Stimulated activated naive B cell treated with anti-CD40 and anti-IgM and Interleukin-4, amounts not matched to agents 10 μg/mL and 1 μg/mL and 100 μg/mL, for 72 hours (primary cell): ENCODE results near the gene MRPL48.
"Not testable (repeated sequence)": the region's sequence is repeated elsewhere in the genome, so short reads cannot be mapped to it uniquely, and the experiment has no call there.

ENCODE experiments used
- ATAC-seq, 2 donors: fragments of 150-1000 bp; cut with Tn5 transposase; replicated peaks; 2 replicates each; pipeline ENCODE4 v1.10.0; 2021; ENCODE audit warnings: moderate library complexity in 1 of 2
- DNase-seq: peaks from one replicate; pipeline ENCODE4 v3.0.0; 2021
- H3K27ac Mint-ChIP-seq: one replicate; pipeline ENCODE4 v1.8.0; 2022; ENCODE audit warnings: mild to moderate bottlenecking, mixed read lengths
- H3K27me3 Mint-ChIP-seq, 2 donors: one replicate each; pipeline ENCODE4 v1.8.0; 2022; ENCODE audit warnings: mixed read lengths in 2 of 2
- H3K36me3 Mint-ChIP-seq, 2 donors: one replicate each; pipeline ENCODE4 v1.8.0; 2022; ENCODE audit warnings: mixed read lengths in 2 of 2, mild to moderate bottlenecking in 1 of 2
- H3K4me1 Mint-ChIP-seq, 2 donors: one replicate each; pipeline ENCODE4 v1.8.0; 2022; ENCODE audit warnings: mixed read lengths in 2 of 2, mild to moderate bottlenecking in 1 of 2
- H3K4me3 Mint-ChIP-seq, 2 donors: one replicate each; pipeline ENCODE4 v1.8.0; 2022; ENCODE audit warnings: mild to moderate bottlenecking in 2 of 2, mixed read lengths in 2 of 2, moderate library complexity in 1 of 2
- H3K9me3 Mint-ChIP-seq, 2 donors: one replicate each; pipeline ENCODE4 v1.8.0; 2022; ENCODE audit warnings: mixed read lengths in 2 of 2, mild to moderate bottlenecking in 1 of 2

Gene MRPL48

DNA sequence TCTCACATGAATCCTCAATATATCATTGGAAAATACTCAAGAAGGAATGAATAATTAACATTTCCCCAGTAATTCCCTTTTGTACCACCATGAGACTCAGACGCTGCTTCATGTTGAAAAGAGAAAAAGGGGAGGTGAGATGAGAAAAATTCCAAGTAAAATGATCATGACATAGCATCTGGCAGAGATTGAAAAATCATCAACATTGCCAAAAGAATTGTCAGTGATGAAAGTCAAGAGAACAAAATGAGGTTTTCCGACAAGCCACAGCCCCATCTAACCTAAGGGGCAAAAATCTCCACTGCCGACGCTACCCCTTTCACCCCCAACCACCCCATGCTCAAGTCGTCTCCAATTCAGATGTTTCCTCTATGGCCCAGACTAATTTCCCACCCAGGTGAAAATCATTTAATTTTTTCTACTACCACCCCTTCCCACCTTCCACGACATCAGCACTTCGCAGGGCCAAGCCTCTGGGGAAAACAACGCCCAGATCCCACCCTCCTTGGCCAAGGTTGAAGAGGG is 28.0 kb upstream of the MRPL48 start:
- H3K27ac Mint-ChIP-seq = peak overlapping the region; percentile 95
- peaks cover 13 to 37% of the 10 kb centered on the region in 2 donors for H3K4me1 Mint-ChIP-seq
- H3K36me3 Mint-ChIP-seq = peaks cover 2 to 9% of the 10 kb centered on the region in 2 donors
- no peaks in the 10 kb centered on the region for H3K27me3 Mint-ChIP-seq
- H3K4me3 Mint-ChIP-seq = peak overlapping the region; percentile 92 to 97
- DNase-seq (no peak), ATAC-seq (no peak)
- H3K9me3 Mint-ChIP-seq = no peaks in the 10 kb centered on the region

DNA sequence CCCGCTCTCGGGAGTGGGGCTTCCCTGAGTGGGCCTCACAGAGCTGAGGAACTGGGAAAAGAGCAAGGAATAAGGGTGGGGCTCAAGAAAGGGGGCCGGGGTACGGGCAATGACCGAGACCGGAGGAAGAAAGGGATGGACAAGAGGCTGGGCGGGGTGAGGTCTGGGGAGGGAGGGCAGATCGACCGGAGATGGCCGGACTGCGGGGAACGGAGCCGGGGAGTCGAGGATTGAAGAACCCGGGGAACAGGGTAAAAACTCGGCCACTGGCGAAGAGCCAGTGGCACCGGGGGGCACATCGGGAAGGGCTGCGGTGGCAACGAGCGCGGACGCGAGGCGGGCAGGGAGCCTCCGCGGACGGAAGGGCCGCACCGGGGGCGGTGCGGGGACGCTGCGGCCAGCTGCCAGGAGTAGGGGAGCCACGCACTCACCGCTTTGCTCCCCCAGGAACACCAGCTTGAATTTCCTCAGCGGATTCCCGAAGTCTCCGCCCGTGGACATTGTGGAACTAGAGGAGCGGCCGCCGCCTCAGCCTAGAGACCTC is 27.5 kb upstream of the MRPL48 start:
- H3K4me1 Mint-ChIP-seq = peaks cover 13 to 37% of the 10 kb centered on the region in 2 donors
- no peaks in the 10 kb centered on the region for H3K9me3 Mint-ChIP-seq
- peak overlapping the region; percentile 95 for H3K27ac Mint-ChIP-seq
- ATAC-seq (peak; percentile 1), DNase-seq (no peak)
- peaks cover 1 to 9% of the 10 kb centered on the region in 2 donors for H3K36me3 Mint-ChIP-seq
- H3K4me3 Mint-ChIP-seq = peak overlapping the region; percentile 92 to 97
- H3K27me3 Mint-ChIP-seq = no peaks in the 10 kb centered on the region

- DNase-seq (peak; percentile 99), ATAC-seq (peak; percentile 92 to 93)
- Mint-ChIP-seq H3K4me1 (peaks cover 10 to 37% of the 10 kb centered on the region in 2 donors), H3K4me3 (peak within 1 kb of the TSS; percentile 92 to 97), H3K9me3 (no peaks in the 10 kb centered on the region), H3K27ac (peak within 1 kb of the TSS; percentile 95), H3K36me3 (peaks cover 0 to 4% of the 10 kb centered on the region in 2 donors), H3K27me3 (no peaks in the 10 kb centered on the region)
Measured at GRCh38 chr11:73760679-73761402, 26.8 kb upstream of the MRPL48 start, which contains the start of gene RAB6A. RAB6A (minus strand) TSS chr11:73761074; CDS start chr11:73760635, 439 bp downstream.

GRCh38 chr11:73761403-73761945 is 26.2 kb upstream of the MRPL48 start:
- Mint-ChIP-seq H3K27ac (peak overlapping the region; percentile 95), H3K36me3 (peaks cover 0 to 4% of the 10 kb centered on the region in 2 donors), H3K4me3 (peak overlapping the region; percentile 92 to 97), H3K4me1 (peaks cover 10 to 37% of the 10 kb centered on the region in 2 donors), H3K27me3 (no peaks in the 10 kb centered on the region), H3K9me3 (no peaks in the 10 kb centered on the region)
- ATAC-seq (peak; percentile 3 to 10), DNase-seq (no peak)

- ATAC-seq = no peak
- no peaks in the 10 kb centered on the region for H3K9me3 Mint-ChIP-seq
Measured at GRCh38 chr11:73762732-73763131, 24.9 kb upstream of the MRPL48 start.

GRCh38 chr11:73766763-73767162 is 20.9 kb upstream of the MRPL48 start:
- no peak overlapping the region for H3K27ac Mint-ChIP-seq
- H3K9me3 Mint-ChIP-seq = no peaks in the 10 kb centered on the region
- no peaks in the 10 kb centered on the region for H3K27me3 Mint-ChIP-seq
- no peaks in the 10 kb centered on the region for H3K36me3 Mint-ChIP-seq
- no peak overlapping the region for H3K4me3 Mint-ChIP-seq
- ATAC-seq (no peak), DNase-seq (no peak)
- H3K4me1 Mint-ChIP-seq = peaks cover 0 to 11% of the 10 kb centered on the region in 2 donors

More at GRCh38 chr11:73762732-73763131, 24.9 kb upstream of the MRPL48 start:
- Mint-ChIP-seq H3K27me3 (no peaks in the 10 kb centered on the region), H3K27ac (no peak overlapping the region), H3K4me1 (peaks cover 10 to 37% of the 10 kb centered on the region in 2 donors), H3K36me3 (peaks cover 0 to 4% of the 10 kb centered on the region in 2 donors), H3K4me3 (no peak overlapping the region)
- no peak for DNase-seq

- not testable (repeated sequence) for DNase-seq, ATAC-seq, H3K4me1 Mint-ChIP-seq, H3K27ac Mint-ChIP-seq, H3K27me3 Mint-ChIP-seq, H3K4me3 Mint-ChIP-seq, H3K36me3 Mint-ChIP-seq, H3K9me3 Mint-ChIP-seq
Measured at GRCh38 chr11:73770811-73771210, 16.9 kb upstream of the MRPL48 start.

DNA sequence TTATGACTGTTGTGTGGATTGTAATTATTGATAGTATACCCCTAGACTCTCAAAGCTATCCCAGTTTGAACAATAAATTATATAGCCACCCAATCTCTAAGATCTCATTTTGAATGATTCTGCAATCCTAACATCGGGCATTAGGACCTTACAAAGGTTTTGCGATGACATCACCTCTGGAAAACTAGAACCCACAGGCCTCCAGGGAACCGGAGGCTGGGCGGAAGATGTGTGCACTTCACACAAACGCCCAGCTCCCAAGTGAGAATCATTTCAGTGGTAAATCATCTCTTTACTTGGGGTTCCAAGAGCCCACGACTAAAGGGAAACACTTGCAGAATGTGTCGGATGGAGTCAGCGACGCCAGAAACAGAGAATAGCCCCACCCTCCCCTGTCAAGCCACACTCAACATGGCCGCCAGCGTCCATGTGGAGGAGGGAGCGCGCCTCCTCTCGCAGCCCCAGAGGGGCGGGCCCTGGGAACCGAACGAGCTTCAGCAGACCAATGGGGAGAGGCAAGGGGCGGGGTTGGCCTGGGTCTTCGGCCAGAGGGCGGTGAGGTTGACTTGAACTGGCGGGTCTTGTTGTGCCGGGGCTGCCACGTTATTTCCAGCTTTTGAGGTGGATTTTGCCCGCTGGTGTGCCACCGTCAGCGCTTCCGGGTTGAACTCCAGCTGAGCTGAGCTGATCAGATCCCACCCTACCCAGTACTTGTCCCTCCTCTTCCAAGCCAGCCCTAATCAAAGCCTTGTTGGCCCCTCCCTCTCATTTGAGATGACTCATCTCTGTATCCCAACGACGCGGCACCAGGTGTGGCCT is 8.4 kb upstream of the MRPL48 start:
- H3K36me3 Mint-ChIP-seq = no peaks in the 10 kb centered on the region
- H3K9me3 Mint-ChIP-seq = peaks cover 0 to 2% of the 10 kb centered on the region in 2 donors
- peak; percentile 99 for DNase-seq
- peak overlapping the region; percentile 98 for H3K27ac Mint-ChIP-seq
- H3K4me3 Mint-ChIP-seq = peak overlapping the region; percentile 90 to 93
- H3K4me1 Mint-ChIP-seq = peaks cover 3 to 4% of the 10 kb centered on the region in 2 donors
- H3K27me3 Mint-ChIP-seq = peaks cover 6 to 12% of the 10 kb centered on the region in 2 donors
- ATAC-seq = peak; percentile 98 to 99

DNA sequence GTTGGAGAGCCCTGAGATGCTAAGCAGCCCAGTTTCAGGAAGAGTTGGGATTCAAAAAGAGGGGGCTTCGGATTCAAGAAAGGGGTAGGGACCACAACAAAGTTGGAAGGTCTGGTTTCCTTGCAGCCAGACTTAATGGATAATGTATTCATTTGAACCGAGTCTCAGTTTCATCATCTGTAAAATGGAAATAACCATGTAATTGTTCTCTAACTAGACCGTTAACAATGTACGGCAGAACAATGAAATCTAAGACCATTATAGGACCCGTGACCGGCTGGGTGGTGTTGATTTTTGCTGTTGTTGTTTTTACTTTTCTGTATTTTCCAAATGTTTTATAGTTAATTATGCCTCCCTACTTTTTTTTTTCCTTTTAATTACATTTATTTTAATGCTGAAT is 6.4 kb upstream of the MRPL48 start:
- H3K4me3 Mint-ChIP-seq = no peak overlapping the region
- H3K9me3 Mint-ChIP-seq = no peaks in the 10 kb centered on the region
- peaks cover 5 to 10% of the 10 kb centered on the region in 2 donors for H3K4me1 Mint-ChIP-seq
- H3K36me3 Mint-ChIP-seq = peaks cover 2 to 3% of the 10 kb centered on the region in 2 donors
- H3K27me3 Mint-ChIP-seq = peaks cover 6 to 13% of the 10 kb centered on the region in 2 donors
- no peak for DNase-seq
- no peak for ATAC-seq
- H3K27ac Mint-ChIP-seq = peak overlapping the region; percentile 10

GRCh38 chr11:73783483-73784020 is 4.1 kb upstream of the MRPL48 start:
- ATAC-seq = no peak
- H3K4me3 Mint-ChIP-seq = no peak overlapping the region
- no peak for DNase-seq
- H3K27ac Mint-ChIP-seq = no peak overlapping the region
- H3K27me3 Mint-ChIP-seq = peaks cover 6 to 13% of the 10 kb centered on the region in 2 donors
- H3K4me1 Mint-ChIP-seq = peaks cover 6 to 16% of the 10 kb centered on the region in 2 donors
- peaks cover 2 to 3% of the 10 kb centered on the region in 2 donors for H3K36me3 Mint-ChIP-seq
- no peaks in the 10 kb centered on the region for H3K9me3 Mint-ChIP-seq

DNA sequence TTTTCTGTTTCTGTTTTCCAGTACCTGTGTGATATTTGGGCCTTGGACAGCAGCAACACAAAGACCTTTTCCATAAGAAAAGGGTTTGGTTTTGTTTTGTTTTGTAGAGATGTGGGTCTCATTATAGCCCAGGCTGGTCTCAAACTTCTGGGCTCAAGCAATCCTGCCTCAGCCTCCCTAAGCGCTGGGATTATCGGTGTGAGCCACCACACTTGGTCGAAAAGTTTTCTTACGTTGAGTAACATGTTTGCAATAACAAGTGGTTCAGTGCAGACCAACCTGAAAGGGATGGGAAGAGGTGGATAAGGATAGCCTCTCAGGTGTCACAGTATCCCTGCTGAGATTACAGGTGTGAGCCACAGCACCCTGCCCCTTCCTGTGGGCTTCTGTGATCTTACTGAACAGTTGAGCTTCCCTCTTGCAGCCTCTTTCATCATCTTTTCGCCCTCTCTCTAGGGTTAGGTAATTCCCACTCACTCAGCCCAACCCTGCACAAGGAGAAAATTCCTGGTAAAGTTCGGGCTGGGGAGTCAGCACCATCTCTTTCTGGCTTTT is 3.5 kb upstream of the MRPL48 start:
- ATAC-seq (no peak), DNase-seq (no peak)
- no peaks in the 10 kb centered on the region for H3K9me3 Mint-ChIP-seq
- H3K4me3 Mint-ChIP-seq = no peak overlapping the region
- no peak overlapping the region for H3K27ac Mint-ChIP-seq
- peaks cover 6 to 13% of the 10 kb centered on the region in 2 donors for H3K27me3 Mint-ChIP-seq
- peaks cover 2 to 3% of the 10 kb centered on the region in 2 donors for H3K36me3 Mint-ChIP-seq
- H3K4me1 Mint-ChIP-seq = peaks cover 5 to 20% of the 10 kb centered on the region in 2 donors

DNA sequence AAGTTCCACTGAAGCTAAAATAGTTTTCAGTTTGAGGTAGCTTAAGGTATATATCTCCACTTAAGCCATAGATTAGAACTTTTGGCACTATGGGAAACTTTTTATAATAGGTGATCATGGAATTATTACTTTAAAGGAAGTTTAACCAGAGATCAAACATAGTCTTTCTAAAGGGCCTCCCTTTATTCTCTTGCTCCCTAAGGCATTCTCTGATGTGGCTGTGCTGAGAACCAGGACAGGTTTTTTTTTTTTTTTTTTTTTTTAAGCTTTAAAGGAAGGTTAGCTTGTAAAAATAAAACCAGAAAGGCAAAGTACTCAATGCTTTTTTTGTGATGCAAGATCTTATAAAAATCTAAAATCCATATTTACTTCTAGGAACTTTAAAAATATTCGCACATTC is 2.9 kb upstream of the MRPL48 start:
- no peak overlapping the region for H3K27ac Mint-ChIP-seq

DNA sequence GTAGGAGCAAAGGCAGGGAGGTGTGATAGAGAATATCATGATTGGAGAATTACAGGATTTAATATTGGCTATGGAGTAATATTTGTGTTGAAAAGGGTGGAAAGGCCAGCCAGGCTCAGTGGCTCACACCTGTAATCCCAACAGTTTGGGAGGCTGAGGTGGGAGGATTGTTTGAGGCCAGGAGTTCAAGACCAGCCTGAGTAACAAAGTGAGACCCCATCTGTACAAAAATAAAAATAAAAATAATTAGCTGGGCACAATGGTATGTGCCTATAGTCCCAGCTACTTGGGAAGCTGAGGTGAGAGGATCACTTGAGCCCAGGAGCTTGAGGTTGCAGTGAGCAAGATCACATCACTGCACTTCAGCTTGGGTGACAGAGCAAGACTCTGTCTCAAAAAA is 2.2 kb upstream of the MRPL48 start:
- not testable (repeated sequence) for H3K36me3 Mint-ChIP-seq, DNase-seq, ATAC-seq, H3K27ac Mint-ChIP-seq, H3K4me3 Mint-ChIP-seq, H3K9me3 Mint-ChIP-seq
- Mint-ChIP-seq H3K4me1 (peaks cover 6 to 23% of the 10 kb centered on the region in 2 donors), H3K27me3 (peaks cover 6 to 13% of the 10 kb centered on the region in 2 donors)

More for the DNA sequence above, 2.9 kb upstream of the MRPL48 start:
- ATAC-seq (no peak), DNase-seq (no peak)
- Mint-ChIP-seq H3K27me3 (peaks cover 6 to 13% of the 10 kb centered on the region in 2 donors), H3K4me1 (peaks cover 6 to 23% of the 10 kb centered on the region in 2 donors), H3K9me3 (no peaks in the 10 kb centered on the region), H3K36me3 (peaks cover 2 to 3% of the 10 kb centered on the region in 2 donors), H3K4me3 (no peak overlapping the region)
